ENCODE measurements around the gene KCNQ1OT1. TPM values are rescaled to one million over a fixed set of nuclear protein-coding genes. Genes with fewer than 3 reads are reported as not detected.

KCNQ1OT1 gene
- total and polyA plus RNA-seq, 8 donors: under 0.01 to 15.1 (median 2.3) TPM

DNA sequence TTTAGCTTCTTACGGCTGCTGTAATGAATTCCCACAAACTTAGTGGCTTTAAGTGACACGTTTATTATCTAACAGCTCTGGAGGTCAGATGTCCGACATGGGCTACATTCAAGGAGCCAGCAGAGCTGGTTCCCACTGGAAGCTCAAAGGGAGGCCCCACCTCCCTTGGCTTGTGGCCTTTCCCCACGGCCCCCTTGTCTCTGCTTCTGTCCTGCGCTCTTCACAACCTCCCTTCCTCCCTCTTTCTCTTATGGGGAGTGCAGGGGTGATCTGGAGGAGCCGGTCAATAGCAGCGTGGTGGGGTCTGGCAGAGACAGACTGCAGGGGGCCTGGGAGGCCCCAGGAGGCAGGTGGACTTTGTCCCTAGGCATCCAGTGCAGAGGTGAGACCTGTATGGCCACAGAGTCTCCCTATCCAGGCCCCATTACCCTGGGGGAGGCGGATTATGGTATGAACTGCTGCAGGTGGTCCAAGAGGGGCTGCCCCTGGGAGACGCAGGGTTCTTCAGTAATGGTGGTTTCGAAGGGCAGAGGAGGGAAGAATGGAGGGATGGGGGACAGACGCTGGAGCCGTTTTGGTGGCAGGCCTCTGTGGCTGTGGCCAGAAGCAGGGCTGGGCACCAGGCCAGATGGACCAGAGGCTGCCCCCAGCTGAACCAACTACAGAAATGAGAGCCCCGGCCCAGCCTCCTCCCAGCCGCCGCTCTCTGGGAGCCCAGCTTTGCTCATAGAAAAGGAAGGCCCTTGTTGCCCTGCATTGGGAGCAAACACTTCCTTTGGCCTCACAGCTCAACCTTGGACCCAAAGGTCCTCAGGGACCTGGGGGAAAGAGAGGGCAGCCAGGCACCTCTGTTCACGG lies 30.7 kb upstream of the KCNQ1OT1 start:
- H3K4me1 ChIP-seq: no peaks in the 10 kb centered on the region
- DNase-seq: peak in 1 of 2 donors; percentile 51
- H3K4me3 ChIP-seq: no peak overlapping the region
- no peaks in the 10 kb centered on the region for H3K27me3 ChIP-seq
- 77 to 88% (median 86%) methylated on average over 13 to 16 of the region's 16 CpGs for WGBS, 5 donors
- TF ChIP-seq POLR2A (IDR thresholded peaks at IDR 0.05) (no peak), EP300 (IDR thresholded peaks at IDR 0.05) (no peak), POLR2AphosphoS5 (IDR thresholded peaks at IDR 0.05) (no peak)
- TF ChIP-seq, protein P1, sequence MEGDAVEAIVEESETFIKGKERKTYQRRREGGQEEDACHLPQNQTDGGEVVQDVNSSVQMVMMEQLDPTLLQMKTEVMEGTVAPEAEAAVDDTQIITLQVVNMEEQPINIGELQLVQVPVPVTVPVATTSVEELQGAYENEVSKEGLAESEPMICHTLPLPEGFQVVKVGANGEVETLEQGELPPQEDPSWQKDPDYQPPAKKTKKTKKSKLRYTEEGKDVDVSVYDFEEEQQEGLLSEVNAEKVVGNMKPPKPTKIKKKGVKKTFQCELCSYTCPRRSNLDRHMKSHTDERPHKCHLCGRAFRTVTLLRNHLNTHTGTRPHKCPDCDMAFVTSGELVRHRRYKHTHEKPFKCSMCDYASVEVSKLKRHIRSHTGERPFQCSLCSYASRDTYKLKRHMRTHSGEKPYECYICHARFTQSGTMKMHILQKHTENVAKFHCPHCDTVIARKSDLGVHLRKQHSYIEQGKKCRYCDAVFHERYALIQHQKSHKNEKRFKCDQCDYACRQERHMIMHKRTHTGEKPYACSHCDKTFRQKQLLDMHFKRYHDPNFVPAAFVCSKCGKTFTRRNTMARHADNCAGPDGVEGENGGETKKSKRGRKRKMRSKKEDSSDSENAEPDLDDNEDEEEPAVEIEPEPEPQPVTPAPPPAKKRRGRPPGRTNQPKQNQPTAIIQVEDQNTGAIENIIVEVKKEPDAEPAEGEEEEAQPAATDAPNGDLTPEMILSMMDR (IDR thresholded peaks at IDR 0.05): no peak
- intact Hi-C loops (cut with DNase I; ENCODE audit: low total_unique reads): no loop called here
- H3K9me3 ChIP-seq: no peaks in the 10 kb centered on the region
- no peaks in the 10 kb centered on the region for H3K36me3 ChIP-seq
- no peak overlapping the region for H3K27ac ChIP-seq

DNA sequence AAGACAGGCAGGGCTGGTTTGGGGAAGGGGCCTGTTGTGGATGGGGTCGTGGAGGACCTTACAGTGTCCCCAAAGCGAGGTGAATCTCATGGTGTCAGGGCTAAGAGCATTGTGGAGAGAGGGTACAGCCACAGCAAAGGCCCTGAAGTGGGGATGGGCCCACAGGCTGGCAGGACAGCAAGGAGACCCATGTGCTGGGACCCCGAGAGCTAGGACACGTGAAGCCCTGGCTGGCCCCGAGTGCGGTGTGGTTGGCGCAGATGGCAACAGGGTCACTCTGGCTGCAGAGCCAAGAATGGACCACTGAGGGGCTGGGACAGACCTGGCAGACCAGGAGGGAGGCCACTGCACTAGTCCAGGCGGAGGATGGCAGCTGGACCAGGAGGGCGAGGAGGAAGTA lies 30.0 kb upstream of the KCNQ1OT1 start:
- intact Hi-C loops (cut with DNase I; ENCODE audit: low total_unique reads): no loop called here
- no peak for DNase-seq
- 89 to 98% (median 96%) methylated on average over 9 of the region's 9 CpGs for WGBS, 5 donors
- no peak overlapping the region for H3K4me3 ChIP-seq
- TF ChIP-seq, protein P1 (IDR thresholded peaks at IDR 0.05): no peak
- TF ChIP-seq POLR2AphosphoS5 (IDR thresholded peaks at IDR 0.05): no peak
- no peak for TF ChIP-seq POLR2A (IDR thresholded peaks at IDR 0.05)
- TF ChIP-seq EP300 (IDR thresholded peaks at IDR 0.05): no peak
- no peaks in the 10 kb centered on the region for H3K36me3 ChIP-seq
- no peaks in the 10 kb centered on the region for H3K4me1 ChIP-seq
- no peaks in the 10 kb centered on the region for H3K9me3 ChIP-seq
- no peak overlapping the region for H3K27ac ChIP-seq
- H3K27me3 ChIP-seq: no peaks in the 10 kb centered on the region

DNA sequence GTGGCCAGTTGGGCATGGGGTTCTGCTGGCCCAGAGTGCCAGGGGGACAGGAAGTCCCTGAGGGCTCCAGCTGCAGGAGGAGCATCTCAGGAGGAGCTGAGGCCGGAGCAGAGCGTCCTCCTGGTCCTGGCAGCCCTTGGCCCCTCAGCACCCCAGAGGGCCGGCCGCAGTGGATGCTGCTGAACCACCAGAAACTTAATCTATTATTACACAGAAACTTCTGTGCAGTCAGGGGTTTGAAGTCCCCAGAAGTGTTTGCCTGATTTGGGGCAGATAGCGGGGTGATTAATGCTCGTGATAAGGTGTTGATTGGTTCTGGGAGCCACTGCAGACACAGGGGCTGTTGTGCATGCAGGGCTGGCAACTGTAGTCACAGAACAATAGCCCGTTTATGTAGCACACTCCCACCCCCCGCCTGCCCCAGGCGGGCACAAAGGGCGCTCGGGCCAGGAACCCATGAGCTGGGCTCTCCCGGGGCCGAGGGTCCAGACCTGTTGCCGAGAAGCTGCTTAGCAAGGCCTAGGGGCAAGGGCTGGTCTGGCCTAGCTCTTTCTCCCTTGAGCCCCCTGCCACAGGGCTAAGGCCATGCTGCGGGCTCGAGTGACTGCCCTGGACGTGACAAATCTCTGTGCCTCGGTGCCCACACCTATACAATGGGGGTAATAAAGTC lies 29.0 kb upstream of the KCNQ1OT1 start:
- intact Hi-C loops (cut with DNase I; ENCODE audit: low total_unique reads): no loop called here
- no peaks in the 10 kb centered on the region for H3K36me3 ChIP-seq
- WGBS, 5 donors: 70 to 91% (median 88%) methylated on average over 16 to 18 of the region's 18 CpGs
- no peak overlapping the region for H3K4me3 ChIP-seq
- no peak for TF ChIP-seq EP300 (IDR thresholded peaks at IDR 0.05)
- no peak for TF ChIP-seq POLR2AphosphoS5 (IDR thresholded peaks at IDR 0.05)
- TF ChIP-seq POLR2A (IDR thresholded peaks at IDR 0.05): no peak
- TF ChIP-seq, protein P1 (IDR thresholded peaks at IDR 0.05): no peak
- H3K9me3 ChIP-seq: no peaks in the 10 kb centered on the region
- DNase-seq: peak in 1 of 2 donors; percentile 56
- H3K4me1 ChIP-seq: no peaks in the 10 kb centered on the region
- no peaks in the 10 kb centered on the region for H3K27me3 ChIP-seq
- H3K27ac ChIP-seq: no peak overlapping the region

DNA sequence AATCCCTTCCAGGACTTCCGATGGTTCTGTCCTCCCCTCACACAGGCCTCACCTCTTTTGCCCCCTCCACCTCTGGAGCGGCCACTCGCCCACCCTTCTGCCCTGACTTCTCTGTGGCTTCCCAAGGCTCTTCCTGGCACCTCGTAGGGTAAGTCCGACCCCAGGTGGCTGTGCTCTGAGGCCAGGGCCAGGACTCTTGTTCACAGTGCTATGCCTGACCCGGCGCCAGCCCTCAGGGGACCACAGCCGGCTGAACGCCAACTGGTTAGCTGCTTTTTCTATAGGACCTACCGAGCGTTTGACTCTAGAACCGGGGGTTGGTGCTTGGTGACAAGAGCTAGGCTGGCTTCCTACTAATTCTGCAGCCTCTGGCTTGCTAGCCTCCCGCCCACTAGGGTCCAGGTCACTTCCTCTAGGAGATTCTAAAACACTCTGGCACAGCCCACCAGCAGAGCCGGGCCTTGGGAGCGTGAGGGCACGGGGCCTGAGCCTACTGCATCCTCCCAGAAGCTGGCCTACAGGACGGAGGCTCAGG lies 28.4 kb upstream of the KCNQ1OT1 start:
- no peaks in the 10 kb centered on the region for H3K4me1 ChIP-seq
- WGBS, 5 donors: 81 to 95% (median 90%) methylated on average over 12 to 17 of the region's 17 CpGs
- no peak for TF ChIP-seq POLR2AphosphoS5 (IDR thresholded peaks at IDR 0.05)
- TF ChIP-seq, protein P1 (IDR thresholded peaks at IDR 0.05): no peak
- no peak for TF ChIP-seq POLR2A (IDR thresholded peaks at IDR 0.05)
- no peak for TF ChIP-seq EP300 (IDR thresholded peaks at IDR 0.05)
- intact Hi-C loops (cut with DNase I; ENCODE audit: low total_unique reads): no loop called here
- no peak overlapping the region for H3K4me3 ChIP-seq
- no peak overlapping the region for H3K27ac ChIP-seq
- no peaks in the 10 kb centered on the region for H3K9me3 ChIP-seq
- no peak for DNase-seq
- no peaks in the 10 kb centered on the region for H3K36me3 ChIP-seq
- no peaks in the 10 kb centered on the region for H3K27me3 ChIP-seq
